A673 (cell line): Measurements from ENCODE around the gene FOXD3. TPM values are rescaled to one million over a fixed set of nuclear protein-coding genes. Genes with fewer than 3 reads are reported as not detected.

Experiments used
- BruUV-seq: library from RNA; stranded (reverse); fragments of 400-500 nt; replicated peaks from 2 replicates; lab custom pipeline; 2021; lab: Mats Ljungman, UMichigan
- CTCF ChIA-PET: fragments of 300-600 bp; sonication (Branson Sonifier 250); formaldehyde crosslinking; loops from one replicate; lab custom pipeline; 2022; ENCODE audit warnings: antibody characterized with exemption; lab: Charles Lee
- POLR2A ChIA-PET: fragments of 300-600 bp; sonication (Branson Sonifier 250); formaldehyde crosslinking; loops from one replicate; lab custom pipeline; 2022; ENCODE audit warnings: antibody characterized with exemption; ENCODE audit not compliant: low non-redundant PET; lab: Charles Lee
- DNase-seq: peaks from one replicate; pipeline ENCODE4 v3.0.0-alpha.2; 2015; ENCODE audit warnings: low spot score
- H3K27ac ChIP-seq: fragments of 200-600 bp; sonication (generic); 2 replicates; pipeline ENCODE4 v1.5.1; 2016; ENCODE audit warnings: mixed run types, low read depth, mild to moderate bottlenecking, mixed read lengths, antibody characterized with exemption, low read length; ENCODE audit not compliant: poor library complexity, severe bottlenecking
- H3K27me3 ChIP-seq: fragments of 200-600 bp; sonication (generic); replicated peaks from 2 replicates; pipeline ENCODE4 v1.6.1; 2017; ENCODE audit warnings: mixed run types, low read depth, mild to moderate bottlenecking, mixed read lengths, antibody characterized with exemption, low read length; ENCODE audit not compliant: insufficient read depth, poor library complexity
- H3K36me3 ChIP-seq: fragments of 200-600 bp; sonication (generic); 2 replicates; pipeline ENCODE4 v1.6.1; 2016; ENCODE audit warnings: mixed run types, mild to moderate bottlenecking, mixed read lengths, antibody characterized with exemption, low read length; ENCODE audit not compliant: insufficient read depth, poor library complexity, severe bottlenecking
- H3K4me1 ChIP-seq: fragments of 200-600 bp; sonication (generic); 2 replicates; pipeline ENCODE4 v1.6.1; 2017; ENCODE audit warnings: mixed run types, mild to moderate bottlenecking, mixed read lengths, antibody characterized with exemption, low read length; ENCODE audit not compliant: insufficient read depth, poor library complexity, severe bottlenecking
- H3K4me3 ChIP-seq: fragments of 200-600 bp; sonication (generic); 2 replicates; pipeline ENCODE4 v1.5.1; 2016; ENCODE audit warnings: low read depth, mixed run types, mild to moderate bottlenecking, mixed read lengths, low read length; ENCODE audit not compliant: poor library complexity, severe bottlenecking
- H3K9me3 ChIP-seq: fragments of 200-600 bp; sonication (generic); 2 replicates; pipeline ENCODE4 v1.6.1; 2016; ENCODE audit warnings: mixed run types, low read depth, mild to moderate bottlenecking, mixed read lengths, antibody characterized with exemption, low read length; ENCODE audit not compliant: poor library complexity, severe bottlenecking
- CTCF ChIP-seq: fragments of 300-800, 200-600 bp; sonication (generic); conservative IDR thresholded peaks from 2 replicates; pipeline ENCODE4 v1.5.1; 2017; ENCODE audit warnings: low read depth, mild to moderate bottlenecking, antibody characterized with exemption, low read length, moderate library complexity, mixed read lengths
- EZH2 ChIP-seq: fragments of 200-600 bp; sonication (generic); IDR thresholded peaks from 2 replicates; pipeline ENCODE4 v1.6.1; 2017; ENCODE audit warnings: borderline replicate concordance, low read depth, mild to moderate bottlenecking, mixed read lengths, antibody characterized with exemption, low read length; ENCODE audit not compliant: poor library complexity, severe bottlenecking
- intact Hi-C: fragments of 100-400 bp; cut with micrococcal nuclease; formaldehyde crosslinking; loops from one replicate; pipeline ENCODE4 v1.10.0; 2022; ENCODE audit not compliant: unreplicated experiment
- total RNA-seq: library from RNA; stranded (reverse); gene quantifications from 2 replicates; pipeline ENCODE4 v1.2.3, GENCODE V29; 2021

Gene FOXD3
- total RNA-seq, 1 experiment from 2014 or later = 4.7 TPM

DNA sequence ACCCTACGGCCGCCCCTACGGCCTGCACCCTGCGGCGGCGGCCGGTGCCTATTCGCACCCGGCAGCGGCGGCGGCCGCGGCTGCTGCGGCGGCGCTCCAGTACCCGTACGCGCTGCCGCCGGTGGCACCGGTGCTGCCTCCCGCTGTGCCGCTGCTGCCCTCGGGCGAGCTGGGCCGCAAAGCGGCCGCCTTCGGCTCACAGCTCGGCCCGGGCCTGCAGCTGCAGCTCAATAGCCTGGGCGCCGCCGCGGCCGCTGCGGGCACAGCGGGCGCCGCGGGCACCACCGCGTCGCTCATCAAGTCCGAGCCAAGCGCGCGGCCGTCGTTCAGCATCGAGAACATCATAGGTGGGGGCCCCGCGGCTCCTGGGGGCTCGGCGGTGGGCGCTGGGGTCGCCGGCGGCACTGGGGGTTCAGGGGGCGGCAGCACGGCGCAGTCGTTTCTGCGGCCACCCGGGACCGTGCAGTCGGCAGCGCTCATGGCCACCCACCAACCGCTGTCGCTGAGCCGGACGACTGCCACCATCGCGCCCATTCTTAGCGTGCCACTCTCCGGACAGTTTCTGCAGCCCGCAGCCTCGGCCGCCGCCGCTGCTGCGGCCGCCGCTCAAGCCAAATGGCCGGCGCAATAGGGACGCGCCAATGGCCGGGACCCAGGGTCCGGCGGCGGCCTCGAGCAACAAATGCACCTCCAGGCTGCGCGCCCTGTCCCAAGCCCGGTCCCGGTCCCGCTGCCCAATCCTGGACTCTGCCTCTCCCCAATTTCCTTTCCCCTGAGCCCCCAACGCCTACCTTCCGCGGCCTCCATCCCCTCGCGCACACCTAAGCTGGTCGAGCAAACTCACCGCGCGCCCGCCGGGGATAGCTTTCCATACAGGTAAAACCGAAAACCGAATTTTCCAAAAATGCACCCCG is 1.8 kb downstream of the FOXD3 start:
- TF ChIP-seq EZH2 (no peak), CTCF (no peak)
- intact Hi-C loops = loop anchor here (5.0 to 10.0 kb wide), 2 partner anchors 211 to 482 kb away; no protein-coding TSS in a partner anchor
- POLR2A ChIA-PET = no interaction called here
- DNase-seq = no peak
- CTCF ChIA-PET = interaction anchor here (0.6 to 1.0 kb wide), 3 partner anchors 17 to 316 kb away, joined by 3 to 9 read pairs (median 7); no protein-coding TSS in a partner anchor
- Histone ChIP-seq H3K9me3 (no peaks in the 10 kb centered on the region), H3K36me3 (no peaks in the 10 kb centered on the region), H3K4me1 (no peaks in the 10 kb centered on the region), H3K4me3 (peak overlapping the region; percentile 81), H3K27ac (no peak overlapping the region), H3K27me3 (peaks cover 12% of the 10 kb centered on the region)
- BruUV-seq = no TSS peak

DNA sequence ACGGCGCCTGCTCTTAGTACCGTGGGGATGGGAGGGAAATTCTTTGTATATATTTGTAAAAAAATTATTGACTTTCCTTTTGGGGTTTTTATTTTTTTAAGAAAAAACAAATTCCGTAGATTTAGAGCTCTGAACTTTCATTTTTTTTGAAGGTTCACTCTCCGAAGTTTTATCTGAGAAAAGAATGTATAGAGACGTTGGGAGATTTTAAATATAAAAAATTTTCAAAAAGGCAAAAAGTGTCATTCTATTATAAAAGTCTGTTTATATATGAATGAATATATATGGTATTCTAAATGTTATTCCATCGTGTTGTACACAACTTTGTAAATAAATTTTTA is 2.4 kb downstream of the FOXD3 start:
- H3K4me3 ChIP-seq = peak overlapping the region; percentile 81
- H3K27ac ChIP-seq = no peak overlapping the region
- CTCF ChIA-PET = no interaction called here

More for the DNA sequence above, 2.4 kb downstream of the FOXD3 start:
- Histone ChIP-seq H3K9me3 (no peaks in the 10 kb centered on the region), H3K36me3 (no peaks in the 10 kb centered on the region), H3K4me1 (no peaks in the 10 kb centered on the region), H3K27me3 (peaks cover 5% of the 10 kb centered on the region)
- BruUV-seq = TSS peak; percentile 64
- no peak for DNase-seq
- intact Hi-C loops = loop anchor here (5.0 to 10.0 kb wide), 3 partner anchors 118 to 482 kb away; no protein-coding TSS in a partner anchor
- TF ChIP-seq CTCF = no peak
- TF ChIP-seq EZH2 = no peak
- POLR2A ChIA-PET = no interaction called here
